Measurements from ENCODE around the gene BCL10.
A peak's percentile ranks its signal among the peaks of the same experiment; 100 is the strongest.

BCL10 gene

GRCh38 chr1:85300140-85300539 is 23.7 kb upstream of the BCL10 start:
- no peak for DNase-seq (ENCODE audit: low read depth in 3 of 3, low spot score in 1 of 3)

- DNase-seq (ENCODE audit: low read depth in 3 of 3, low spot score in 1 of 3), result peak; percentile 8 to 41 (median 20)
Measured at GRCh38 chr1:85297855-85298629, 21.6 kb upstream of the BCL10 start.

- no peak for DNase-seq (ENCODE audit: low read depth in 3 of 3, low spot score in 1 of 3)
Measured at GRCh38 chr1:85297538-85297854, 21.1 kb upstream of the BCL10 start.

DNA sequence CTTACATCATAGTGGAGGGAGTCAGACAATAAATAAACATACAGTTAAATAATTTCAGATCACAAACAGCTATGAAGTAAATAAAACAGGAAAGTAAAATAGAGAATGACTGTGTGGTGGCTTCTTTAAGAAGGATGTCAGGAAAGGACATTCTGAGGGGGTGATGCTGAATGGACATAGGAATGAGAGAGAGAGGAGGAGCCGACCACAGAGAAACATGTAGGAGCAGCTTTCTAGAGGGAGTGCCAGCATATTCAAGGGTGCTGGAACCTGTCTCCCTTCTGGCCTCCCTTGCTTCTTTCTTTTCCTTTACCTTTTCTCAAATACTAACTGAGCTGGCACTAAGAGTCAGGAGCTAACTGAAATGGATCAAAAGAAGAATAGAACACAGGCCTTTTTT is 20.5 kb upstream of the BCL10 start:
- DNase-seq (ENCODE audit: low read depth in 3 of 3, low spot score in 1 of 3), result no peak

- DNase-seq (ENCODE audit: low read depth in 3 of 3, low spot score in 1 of 3), result no peak
Measured at GRCh38 chr1:85295654-85296053, 19.2 kb upstream of the BCL10 start.

- no peak for DNase-seq (ENCODE audit: low read depth in 3 of 3, low spot score in 1 of 3)
Measured at GRCh38 chr1:85295006-85295431, 18.6 kb upstream of the BCL10 start.

DNA sequence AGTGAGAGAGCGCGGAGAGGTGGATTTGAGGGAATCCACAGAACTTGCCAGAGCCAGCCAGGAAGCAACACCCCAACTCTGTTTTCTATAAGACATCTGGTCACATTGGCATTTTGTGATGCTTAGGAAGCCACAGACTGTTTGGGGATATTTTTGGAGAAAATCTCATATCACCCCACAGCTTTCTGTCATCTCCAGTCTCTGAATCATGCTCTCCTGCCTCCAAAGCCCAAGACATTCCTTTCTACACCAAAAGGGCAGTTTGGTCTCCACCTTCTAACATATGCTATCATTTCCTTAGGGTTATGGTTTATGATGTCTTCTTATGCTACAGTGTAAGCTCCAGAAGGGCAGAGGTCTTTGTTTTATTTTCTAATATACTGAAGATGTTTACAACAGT is 14.4 kb upstream of the BCL10 start:
- DNase-seq (ENCODE audit: low read depth in 3 of 3, low spot score in 1 of 3), result no peak

- DNase-seq (ENCODE audit: low read depth in 3 of 3, low spot score in 1 of 3), result no peak
Measured at GRCh38 chr1:85289848-85290335, 13.5 kb upstream of the BCL10 start.

- DNase-seq (ENCODE audit: low read depth in 3 of 3, low spot score in 1 of 3), result no peak
Measured at GRCh38 chr1:85289207-85289847, 12.9 kb upstream of the BCL10 start.

GRCh38 chr1:85284202-85284601 is 7.8 kb upstream of the BCL10 start:
- no peak for DNase-seq (ENCODE audit: low read depth in 3 of 3, low spot score in 1 of 3)

GRCh38 chr1:85283475-85284199 is 7.2 kb upstream of the BCL10 start:
- DNase-seq (ENCODE audit: low read depth in 3 of 3, low spot score in 1 of 3), result no peak

- no peak for DNase-seq (ENCODE audit: low read depth in 3 of 3, low spot score in 1 of 3)
Measured at GRCh38 chr1:85282424-85282823, 6.0 kb upstream of the BCL10 start.

DNA sequence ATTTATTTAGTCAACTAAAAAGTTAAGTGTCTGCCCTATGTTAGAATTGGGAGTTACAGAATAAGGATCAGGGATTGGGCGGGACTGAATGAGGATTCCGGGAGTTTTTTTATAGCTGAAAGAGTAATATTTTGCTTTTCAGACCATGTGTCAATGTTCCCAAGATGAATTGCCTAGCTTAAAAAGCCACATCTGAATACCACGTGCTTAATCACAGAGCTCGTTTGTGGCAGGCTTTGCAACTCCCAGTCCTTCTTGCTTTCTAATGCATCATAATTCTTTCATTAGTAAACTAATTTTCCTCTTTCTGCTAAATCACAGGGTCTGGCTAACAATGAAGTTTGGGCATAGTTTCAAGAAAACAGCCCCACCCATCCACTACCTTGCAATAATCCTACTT is 4.2 kb upstream of the BCL10 start:
- no peak for DNase-seq (ENCODE audit: low read depth in 3 of 3, low spot score in 1 of 3)

DNA sequence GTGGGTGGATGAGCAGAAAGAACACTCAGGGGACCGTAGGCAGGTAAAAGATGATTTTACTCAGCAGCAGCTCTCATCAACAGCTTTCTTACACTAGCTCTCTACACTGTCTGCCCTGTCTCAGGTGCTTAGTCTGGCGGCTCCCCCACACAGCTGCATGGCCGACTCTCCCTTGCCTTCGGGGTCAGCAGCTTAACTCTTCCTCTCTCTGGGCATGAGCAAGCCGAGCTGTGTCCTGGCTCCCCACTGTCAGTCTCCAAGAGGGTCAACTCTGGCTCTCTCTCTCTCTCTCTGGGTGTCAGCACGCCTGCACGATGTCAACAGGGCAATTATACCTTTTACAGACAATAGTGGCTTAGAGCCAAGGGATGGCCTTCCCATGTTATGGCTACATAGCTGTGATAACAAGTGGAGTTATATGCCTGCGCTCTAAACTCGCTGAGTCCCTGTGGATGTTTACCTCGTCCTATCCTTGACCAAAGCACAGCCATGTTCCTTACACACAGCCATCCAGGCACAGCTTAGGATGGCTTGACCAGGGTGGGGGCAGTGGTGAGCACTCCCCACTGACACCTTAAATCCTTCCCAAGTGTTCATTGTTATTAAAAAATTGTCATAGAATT is 3.1 kb upstream of the BCL10 start:
- DNase-seq (ENCODE audit: low read depth in 3 of 3, low spot score in 1 of 3), result no peak

GRCh38 chr1:85278853-85279314 is 2.5 kb upstream of the BCL10 start:
- DNase-seq (ENCODE audit: low read depth in 3 of 3, low spot score in 1 of 3), result no peak

DNA sequence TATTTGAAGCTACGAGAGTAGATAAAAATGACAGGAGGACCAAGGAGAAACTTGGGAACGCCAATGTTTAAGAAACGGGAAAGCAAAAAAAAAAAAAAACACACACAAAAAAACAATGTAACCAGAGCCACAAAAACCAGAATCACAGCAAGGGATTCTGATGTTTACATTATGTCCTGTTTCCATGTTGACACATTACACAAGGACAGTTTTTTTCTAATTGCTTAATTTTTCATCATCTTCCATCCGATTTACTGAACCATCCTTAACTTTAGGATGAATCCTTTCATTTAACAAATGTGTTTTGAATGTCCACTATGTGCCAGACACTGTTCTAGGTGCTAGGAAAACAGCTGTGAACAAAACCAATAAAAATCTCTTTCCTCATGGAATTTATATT is 1.4 kb upstream of the BCL10 start:
- no peak for DNase-seq (ENCODE audit: low read depth in 3 of 3, low spot score in 1 of 3)

DNA sequence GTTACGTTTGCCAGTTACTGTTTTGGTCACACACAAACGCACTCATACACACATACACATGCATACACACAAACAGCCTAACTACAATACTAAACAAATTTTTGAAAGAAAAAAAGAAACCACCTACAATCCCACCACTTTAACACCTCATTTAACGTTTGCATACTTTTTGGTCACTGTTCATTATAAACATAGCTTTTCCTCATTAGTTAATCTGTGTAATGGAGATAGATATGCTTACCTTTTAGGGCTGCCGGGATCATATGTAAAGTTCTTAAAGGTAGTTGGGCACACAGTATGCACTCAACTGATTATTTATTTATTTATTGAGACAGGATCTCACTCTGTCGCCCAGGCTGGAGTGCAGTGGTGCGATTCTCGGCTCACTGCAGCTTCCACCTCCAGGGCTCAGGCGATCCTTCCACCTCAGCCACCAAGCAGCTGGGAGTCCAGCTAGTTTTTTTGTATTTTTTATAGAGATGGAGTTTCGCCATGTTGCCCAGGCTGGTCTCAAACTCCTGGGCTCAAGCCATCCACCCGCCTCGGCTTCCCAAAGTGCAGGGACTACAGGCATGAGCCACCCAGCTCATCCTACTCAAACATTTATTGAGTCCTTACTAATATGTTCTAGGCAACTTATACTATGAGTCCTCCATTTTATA is 677 bp upstream of the BCL10 start:
- DNase-seq (ENCODE audit: low read depth in 3 of 3, low spot score in 1 of 3), result no peak

DNA sequence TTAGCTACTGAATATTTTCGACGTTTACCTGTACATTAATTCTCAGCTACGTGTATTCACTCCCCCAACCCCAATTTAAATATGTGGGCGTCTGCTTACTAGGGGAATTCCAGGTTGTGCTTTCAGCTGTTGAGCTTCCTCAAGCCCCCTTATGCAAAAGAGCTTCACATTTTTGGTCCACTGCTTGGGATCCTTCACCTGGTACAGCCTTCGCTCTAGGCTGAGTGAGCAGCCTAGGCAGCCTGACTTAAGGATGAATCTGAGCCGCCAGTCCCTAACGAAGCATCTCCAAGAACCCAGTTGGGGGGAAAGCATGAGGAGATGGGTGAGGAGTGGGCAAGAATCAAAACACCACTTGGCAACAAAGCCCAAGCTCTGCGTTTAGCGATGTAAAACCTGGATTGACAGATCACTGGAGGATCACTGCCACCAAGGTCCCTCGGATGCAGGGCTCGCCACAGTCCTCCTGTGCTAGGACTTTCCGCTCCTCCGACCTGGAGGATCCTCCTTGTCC is 674 bp downstream of the BCL10 start:
- DNase-seq (ENCODE audit: low read depth in 3 of 3, low spot score in 1 of 3), result no peak

DNA sequence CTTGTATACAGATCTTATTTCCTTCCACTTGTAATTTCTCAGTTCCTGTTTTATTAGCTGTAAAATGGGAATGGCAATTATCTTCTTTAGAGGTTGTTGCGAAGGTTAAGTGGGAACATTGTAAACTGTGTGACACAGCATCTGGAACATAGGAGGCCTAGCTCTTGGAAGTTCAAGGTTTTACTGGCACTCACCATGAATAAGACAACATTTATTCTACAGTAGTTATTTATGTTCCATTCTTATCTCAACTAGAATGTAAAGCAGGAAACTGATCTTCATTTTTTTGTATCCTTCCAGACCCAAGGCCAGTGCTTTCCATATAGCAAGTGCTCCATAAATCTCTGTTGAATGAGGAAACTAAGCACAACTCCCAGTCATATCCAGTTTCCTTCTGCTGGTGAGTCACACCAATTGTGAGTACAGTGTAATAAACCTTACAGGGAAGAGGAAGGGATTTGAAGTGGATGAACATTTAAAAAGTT is 1.4 kb downstream of the BCL10 start:
- no peak for DNase-seq (ENCODE audit: low read depth in 3 of 3, low spot score in 1 of 3)

- DNase-seq (ENCODE audit: low read depth in 3 of 3, low spot score in 1 of 3), result no peak
Measured at GRCh38 chr1:85273397-85273796, 3.0 kb downstream of the BCL10 start.
